GM21786 (cell line): ENCODE data around the gene CDH20.
A peak's percentile ranks its signal among the peaks of the same experiment; 100 is the strongest.

ENCODE experiments used
- ATAC-seq: cut with Tn5 transposase; IDR thresholded peaks from one replicate; pipeline ENCODE4 v1.9.1; 2021; ENCODE audit not compliant: unreplicated experiment

The CDH20 gene

GRCh38 chr18:61572084-61572655 lies 238.9 kb downstream of the CDH20 start:
- no peak for ATAC-seq

- ATAC-seq, result no peak
Measured at GRCh38 chr18:61572871-61573270, 239.6 kb downstream of the CDH20 start.

- no peak for ATAC-seq
Measured at GRCh38 chr18:61574665-61575064, 241.4 kb downstream of the CDH20 start.

- no peak for ATAC-seq
Measured at GRCh38 chr18:61575419-61575818, 242.2 kb downstream of the CDH20 start.

GRCh38 chr18:61578846-61579245 lies 245.6 kb downstream of the CDH20 start:
- ATAC-seq, result no peak

- no peak for ATAC-seq
Measured at GRCh38 chr18:61579581-61579980, 246.4 kb downstream of the CDH20 start.

GRCh38 chr18:61580046-61580445 lies 246.8 kb downstream of the CDH20 start:
- no peak for ATAC-seq

GRCh38 chr18:61581578-61582201 lies 248.5 kb downstream of the CDH20 start:
- peak; percentile 93 for ATAC-seq

GRCh38 chr18:61582202-61582710 lies 249.0 kb downstream of the CDH20 start:
- no peak for ATAC-seq

- no peak for ATAC-seq
Measured at GRCh38 chr18:61583548-61583947, 250.3 kb downstream of the CDH20 start.

- ATAC-seq, result no peak
Measured at GRCh38 chr18:61587865-61588264, 254.6 kb downstream of the CDH20 start.

- no peak for ATAC-seq
Measured at GRCh38 chr18:61589053-61589723, 256.0 kb downstream of the CDH20 start.

- ATAC-seq, result no peak
Measured at GRCh38 chr18:61589724-61590065, 256.5 kb downstream of the CDH20 start.

GRCh38 chr18:61591253-61591652 lies 258.0 kb downstream of the CDH20 start:
- ATAC-seq, result no peak

- ATAC-seq, result no peak
Measured at GRCh38 chr18:61595615-61596251, 262.5 kb downstream of the CDH20 start.

- ATAC-seq, result no peak
Measured at GRCh38 chr18:61596296-61596695, 263.1 kb downstream of the CDH20 start.

- no peak for ATAC-seq
Measured at GRCh38 chr18:61597316-61597715, 264.1 kb downstream of the CDH20 start.

GRCh38 chr18:61600422-61600821 lies 267.2 kb downstream of the CDH20 start:
- ATAC-seq, result no peak

GRCh38 chr18:61602836-61603235 lies 269.6 kb downstream of the CDH20 start:
- ATAC-seq, result no peak
